ENCODE data around the gene TLCD5.

Gene TLCD5

DNA sequence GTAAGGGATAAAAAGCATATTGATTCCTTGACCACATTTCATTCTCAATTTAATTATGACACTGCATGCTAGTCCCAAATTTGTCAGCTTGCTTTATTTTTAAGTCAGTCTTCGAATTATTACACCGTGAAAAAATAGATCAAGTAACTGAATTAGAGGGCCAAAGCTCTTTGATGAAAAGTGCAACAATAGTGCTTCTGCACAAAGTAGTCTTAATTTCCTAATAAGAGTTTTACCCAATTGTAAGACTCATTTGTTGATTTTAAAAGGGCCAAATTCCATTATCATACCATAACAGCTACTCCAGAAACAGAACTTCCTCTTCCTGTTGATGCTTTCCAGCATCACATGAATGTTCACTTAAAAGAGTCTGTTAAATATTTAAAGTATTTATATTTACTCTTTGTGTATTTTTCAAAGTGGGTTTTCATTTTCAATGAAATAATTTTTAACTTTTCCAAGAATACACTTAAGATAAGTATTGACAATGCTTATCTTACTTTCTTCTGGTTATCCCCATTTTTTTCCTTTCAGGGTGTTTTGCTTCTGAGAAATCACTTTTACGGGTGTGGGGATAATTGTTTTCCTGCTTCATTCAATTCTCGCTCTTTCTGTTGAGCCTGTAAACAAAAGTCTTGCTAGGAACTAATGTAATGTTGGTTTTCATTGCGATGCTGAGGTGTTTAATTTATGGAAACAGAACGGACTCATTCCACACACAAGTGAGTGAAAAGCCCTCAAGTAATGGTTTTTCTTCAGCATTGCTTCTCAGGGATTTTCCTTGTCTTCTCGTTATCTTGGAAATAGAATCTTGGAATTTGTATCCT lies 13.2 kb downstream of the TLCD5 start:
- DNase-seq: no peak

DNA sequence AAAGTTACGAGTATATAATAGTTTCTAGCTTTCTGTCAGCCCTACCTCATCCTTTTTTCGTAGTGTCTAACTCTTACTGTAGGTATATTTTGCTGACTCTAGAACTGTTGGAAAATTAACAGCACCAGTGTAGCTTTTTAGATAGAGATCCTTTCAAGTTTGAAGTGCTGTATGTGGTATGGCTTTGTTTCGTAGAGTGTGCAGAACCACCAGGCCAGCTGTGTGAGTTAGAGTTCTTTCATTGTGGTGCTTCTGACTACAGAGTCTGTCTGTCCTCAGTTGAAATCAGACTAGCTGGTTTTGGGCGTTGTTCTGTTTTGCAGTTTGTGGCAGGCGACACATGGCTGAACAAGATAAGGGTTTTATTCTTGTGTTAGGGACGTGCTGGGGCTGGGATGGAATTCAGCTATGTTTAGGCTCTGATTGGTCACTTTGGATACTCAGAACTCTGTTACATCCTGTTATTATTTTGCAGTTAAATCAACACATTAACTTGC lies 14.3 kb downstream of the TLCD5 start:
- peak; percentile 40 for DNase-seq

DNA sequence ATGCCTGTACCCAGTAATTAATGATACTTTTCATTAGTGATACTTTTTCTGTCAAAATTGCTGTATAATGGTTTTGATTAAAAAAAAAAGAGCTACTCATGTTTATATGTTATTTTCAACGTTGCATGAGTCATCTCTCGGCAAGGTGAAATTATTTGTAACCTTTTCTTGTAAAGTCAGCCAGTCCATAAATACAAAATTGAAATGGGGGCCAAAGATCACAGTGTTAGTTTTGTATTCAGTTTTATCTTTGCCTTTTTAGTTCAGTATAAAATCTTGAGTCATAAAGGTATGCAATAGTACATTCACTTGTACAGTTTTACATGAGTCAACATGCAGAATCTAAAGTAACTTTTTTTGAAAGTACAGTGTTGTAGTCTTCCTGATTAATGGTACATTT lies 15.4 kb downstream of the TLCD5 start:
- DNase-seq: no peak

DNA sequence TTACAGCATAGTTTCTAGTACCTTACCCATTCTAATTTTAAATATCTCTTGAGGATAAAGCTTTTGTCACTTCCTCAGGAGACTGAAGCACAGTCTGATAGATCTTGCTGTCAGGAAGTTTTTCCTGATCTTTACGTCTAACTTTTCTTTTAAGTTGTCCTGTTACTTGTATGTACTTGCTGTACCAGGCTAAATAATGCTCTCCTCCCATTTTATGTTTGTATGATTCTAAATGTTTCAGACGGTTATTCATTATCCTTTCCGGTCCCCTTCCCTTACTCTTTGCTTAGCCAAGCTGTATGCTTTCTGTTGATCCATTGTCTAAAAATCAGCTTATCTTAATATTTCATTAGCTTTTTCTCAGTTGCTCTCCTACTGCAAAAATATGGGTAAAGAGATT lies 17.1 kb downstream of the TLCD5 start:
- DNase-seq: no peak

DNA sequence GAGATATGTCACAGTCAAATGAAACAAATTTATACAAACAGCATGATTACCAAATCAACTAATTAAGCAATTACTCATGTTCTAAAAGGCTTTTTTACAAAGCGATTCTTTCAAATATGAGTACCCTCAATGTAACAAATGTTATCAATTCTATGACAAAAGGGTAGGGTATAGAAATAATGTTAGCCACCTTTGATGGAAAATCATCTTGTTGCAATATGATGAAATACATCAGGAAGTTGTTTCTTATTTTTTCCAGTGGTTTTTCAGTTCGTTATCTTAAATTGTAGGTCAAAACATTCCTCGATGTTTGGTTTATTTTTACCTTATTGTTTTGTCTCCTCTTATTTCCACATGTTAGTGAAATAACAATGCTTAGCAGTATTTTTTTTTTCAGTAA lies 17.6 kb downstream of the TLCD5 start:
- no peak for DNase-seq

DNA sequence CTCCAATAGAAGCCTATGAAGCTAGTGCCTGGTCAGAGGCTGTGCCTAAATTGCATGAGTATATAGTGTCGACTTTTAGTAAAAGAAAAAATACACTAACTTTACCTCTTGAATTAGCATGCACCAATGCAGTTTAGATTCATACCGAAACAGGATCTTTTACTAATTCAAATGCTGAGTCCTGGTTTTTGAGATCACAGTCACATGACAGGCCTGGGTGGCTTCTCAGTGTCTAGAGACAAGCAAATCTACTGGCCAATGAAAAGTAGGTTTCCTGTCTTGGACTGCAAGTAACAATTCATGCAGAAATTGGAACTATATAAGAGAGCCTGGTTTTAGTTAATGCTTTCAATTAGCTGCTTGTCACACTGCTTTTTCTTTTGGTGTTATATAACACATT lies 18.3 kb downstream of the TLCD5 start:
- DNase-seq: no peak

DNA sequence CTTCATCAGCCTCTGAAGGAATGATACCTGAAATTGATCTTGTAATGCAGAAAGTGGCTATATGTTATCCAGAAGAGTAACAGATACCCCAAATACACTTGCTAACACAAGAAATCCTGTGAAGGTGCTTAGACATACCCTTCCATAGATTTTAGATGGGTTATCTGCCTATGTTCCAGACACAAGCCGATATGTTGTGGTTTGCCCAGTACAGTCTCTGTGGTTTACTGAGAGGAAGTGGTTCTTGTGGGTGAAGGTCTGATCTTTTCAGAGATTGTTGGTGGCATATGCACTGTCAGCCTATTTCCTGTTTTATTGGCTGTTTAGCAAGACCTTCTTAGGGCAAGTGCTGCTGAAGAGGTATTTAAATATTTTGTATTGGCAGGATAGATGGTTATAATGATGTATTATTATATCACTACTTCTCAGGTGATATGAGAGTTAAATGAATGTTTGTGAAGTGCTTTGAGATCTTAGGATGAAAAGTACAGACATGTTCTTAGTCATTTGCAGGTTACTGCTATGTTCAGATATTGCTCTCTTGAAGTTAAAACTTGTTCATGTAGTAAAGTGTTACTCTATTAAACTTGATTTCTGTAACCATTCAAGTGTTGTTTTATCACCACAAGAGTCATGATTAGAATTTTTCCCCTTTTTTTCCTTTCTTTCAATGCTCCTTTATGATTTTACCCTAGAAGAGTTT lies 19.4 kb downstream of the TLCD5 start:
- no peak for DNase-seq

DNA sequence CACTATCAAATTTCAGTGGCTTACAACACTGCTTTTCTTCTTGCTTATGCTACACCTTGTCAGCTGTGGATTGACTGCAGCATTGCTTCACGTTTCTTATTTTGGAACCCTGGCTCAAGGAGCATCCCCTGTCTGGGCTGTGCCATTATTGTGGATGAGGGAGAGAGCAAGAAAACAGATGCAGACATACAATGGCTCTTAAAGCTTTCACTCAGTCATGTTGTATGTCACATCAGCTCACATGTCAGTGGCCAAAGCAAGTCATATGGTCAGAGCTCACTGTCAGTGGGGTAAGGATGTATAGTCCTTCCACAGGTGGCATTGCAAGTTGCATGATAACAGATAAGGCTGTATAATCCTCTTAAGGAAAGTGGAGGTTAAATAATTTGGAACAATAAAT lies 21.1 kb downstream of the TLCD5 start:
- no peak for DNase-seq

DNA sequence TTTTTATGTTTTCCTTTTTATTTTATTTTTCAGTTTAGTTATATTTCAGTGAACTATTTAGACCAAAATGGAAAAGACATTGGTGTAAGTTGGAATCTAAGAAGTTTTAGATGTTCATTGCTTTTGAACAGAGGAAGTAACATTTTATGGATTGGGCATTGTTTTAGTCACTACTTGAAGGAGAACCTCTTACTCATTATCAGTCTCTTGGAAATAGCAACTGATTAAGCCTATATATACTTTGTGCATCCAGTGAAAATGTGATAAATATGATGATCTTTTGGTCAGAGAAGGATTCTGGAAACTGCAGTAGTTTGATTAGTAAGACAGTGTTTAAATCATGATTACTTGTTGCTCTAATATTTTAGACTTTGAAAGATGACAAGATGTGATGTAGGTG lies 25.5 kb downstream of the TLCD5 start:
- no peak for DNase-seq

DNA sequence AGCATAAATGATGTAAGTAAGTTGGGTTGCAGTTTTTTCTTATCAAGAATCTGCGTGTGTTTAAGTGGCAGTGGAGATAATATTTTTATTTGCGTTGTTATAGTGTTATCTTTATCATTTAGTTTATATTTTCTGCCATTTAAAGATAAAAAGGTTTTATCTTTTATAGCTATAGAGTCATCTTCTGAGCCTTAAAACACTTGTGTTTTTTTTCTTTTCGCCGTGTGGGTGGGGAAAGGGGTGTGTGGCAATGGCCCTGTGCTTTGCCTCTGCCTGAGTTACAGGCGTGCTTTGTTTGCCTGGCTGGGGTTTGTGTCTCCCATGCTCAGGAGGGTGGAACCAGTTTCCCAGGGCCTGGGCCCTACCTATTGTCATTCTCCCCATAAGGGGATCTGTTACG lies 27.3 kb downstream of the TLCD5 start:
- DNase-seq: no peak

DNA sequence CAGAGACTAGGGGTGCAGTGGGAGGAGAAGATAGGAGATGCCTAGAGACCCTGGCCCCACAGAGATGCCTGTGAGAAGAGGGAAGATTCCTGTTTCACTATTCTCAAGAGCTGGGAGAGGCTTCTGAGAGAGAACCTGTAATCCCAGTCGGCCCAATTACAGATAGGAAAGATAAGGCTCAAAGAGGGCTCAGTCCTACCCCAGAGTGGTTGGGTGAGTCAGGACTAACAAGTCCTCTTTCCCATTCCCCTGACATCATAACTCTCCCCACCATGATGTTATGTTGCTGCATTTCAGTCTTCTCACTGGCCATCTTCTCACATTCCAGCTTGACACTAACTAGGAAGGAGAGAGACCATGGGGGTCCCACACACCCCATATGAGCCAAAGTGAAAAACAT lies 29.0 kb downstream of the TLCD5 start:
- DNase-seq: no peak

DNA sequence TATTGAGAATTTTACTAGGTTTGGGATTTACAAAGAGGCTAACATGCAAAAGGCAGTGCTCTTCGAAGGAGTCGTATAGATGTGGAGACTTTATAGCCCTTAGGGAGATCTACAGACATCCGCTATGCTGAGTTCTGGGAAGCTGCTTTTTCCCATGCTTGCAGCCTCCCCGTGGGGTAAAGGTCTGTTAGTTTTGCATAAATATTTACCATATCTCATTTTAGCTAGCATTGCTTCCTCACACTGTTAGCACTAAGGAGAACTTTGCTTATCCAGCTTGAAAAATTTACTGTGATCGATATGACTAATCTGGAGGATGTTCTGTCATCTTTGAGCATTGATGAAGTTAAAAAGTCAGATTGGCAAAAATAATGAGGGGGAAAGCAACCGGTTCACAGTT lies 29.7 kb downstream of the TLCD5 start:
- DNase-seq: no peak

DNA sequence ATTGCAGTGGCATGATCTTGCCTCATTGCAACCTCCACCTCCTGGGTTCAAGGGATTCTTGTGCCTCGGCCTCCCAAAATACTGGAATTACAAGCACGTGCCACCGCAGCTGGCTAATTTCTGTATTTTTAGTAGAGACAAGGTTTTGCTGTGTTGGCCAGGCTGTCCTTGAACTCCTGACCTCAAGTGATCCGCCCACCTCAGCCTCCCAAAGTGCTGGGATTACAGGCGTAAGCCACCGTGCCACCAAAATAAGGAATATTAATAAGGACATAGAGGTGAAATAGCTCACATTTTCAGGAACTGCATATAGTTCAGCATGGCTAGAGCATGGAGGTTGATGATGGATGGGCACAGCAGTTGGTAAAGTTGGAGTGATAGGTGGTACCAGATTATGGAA lies 32.5 kb downstream of the TLCD5 start:
- no peak for DNase-seq

DNA sequence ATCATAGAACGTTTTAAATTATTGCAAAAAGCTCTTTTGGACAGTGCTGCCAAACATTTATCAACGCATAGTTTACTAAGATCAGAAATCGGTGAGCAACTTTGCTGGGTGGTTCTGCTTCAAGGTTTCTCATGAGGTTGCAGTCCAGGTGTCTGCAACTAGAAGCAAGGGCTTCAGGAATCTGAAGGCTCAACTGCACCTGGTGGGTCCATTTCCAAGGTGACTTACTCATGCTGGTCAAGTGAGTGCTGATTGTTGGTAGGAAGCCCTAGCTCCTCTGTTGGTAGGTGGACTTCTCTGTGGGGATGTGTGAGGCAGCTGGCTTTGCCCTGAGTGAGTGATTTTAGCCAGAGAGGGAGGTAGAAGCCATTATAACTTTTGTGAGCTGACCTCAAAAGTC lies 33.6 kb downstream of the TLCD5 start:
- DNase-seq: no peak

DNA sequence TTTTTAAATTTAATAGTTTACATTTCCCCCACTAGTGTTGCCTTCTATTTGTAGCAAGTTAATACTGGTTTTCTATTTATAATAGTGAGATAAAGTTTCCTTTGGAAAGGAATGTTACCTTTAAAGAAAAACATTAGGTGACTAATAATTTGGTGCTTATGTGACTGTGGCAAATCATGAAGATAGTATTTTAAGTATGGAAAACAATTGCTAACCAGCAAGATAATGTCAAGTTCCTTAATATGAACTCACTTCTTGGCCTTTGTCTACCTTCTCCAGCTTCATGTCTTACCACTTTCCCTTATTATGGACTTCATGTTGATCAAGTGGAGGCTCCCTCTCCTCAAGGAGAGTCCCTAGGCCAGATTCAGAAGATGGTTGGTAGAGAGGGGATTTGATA lies 38.3 kb downstream of the TLCD5 start:
- no peak for DNase-seq

DNA sequence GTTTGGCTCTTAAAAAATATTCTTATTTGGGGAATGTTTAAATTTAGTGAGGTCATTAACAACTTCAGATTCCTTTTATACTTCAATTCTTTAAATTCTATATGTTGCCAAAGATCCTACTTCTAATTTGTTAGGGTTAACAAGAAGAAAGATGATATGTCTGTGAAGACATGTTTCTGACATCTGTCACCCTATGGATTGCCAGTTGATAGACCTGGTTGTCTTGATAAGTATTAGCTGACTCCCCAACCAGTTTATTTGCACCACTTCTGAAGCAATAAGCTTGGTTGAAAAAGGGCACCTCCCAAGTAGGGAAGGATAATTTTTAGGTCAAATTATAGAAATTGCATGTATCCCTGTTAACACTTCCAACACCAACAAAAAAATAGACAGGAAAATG lies 40.4 kb downstream of the TLCD5 start:
- no peak for DNase-seq

DNA sequence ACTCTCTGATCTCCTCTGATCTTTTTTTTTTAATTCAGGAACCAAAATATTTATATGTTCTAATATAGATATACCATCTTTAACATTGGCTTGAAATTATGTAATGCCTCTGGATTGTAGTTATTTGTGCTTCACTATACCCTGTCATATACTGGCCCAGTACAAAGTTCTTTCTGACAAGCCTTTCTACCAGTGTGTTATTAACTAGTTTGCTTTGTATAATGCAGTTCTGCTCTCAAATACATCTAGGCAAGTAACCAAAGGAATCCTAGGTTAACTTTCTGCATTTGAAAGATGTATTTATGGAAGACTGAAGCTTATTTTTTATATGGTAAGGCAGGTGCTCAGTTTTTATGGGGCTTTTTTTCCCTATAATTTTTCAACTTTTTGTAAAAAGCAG lies 47.2 kb downstream of the TLCD5 start:
- DNase-seq: no peak

DNA sequence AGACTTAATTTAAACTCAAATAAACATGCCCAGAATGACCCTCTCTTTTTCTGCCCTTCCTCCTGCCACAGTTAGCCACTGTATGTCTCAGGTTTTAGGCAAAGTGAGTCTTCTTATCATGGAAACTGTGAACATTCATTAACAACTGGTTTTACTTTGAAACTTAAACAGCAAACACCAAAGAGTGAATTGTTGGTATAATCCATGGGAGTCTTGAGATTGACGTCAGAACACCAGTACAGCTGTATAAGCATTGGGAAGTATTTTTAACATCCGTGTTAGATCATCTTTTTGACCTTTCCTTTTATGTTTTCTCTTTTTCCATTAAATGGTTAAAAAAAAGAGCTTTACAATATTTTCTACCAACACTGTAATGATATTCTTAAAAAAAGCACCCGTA lies 50.0 kb downstream of the TLCD5 start:
- no peak for DNase-seq

DNA sequence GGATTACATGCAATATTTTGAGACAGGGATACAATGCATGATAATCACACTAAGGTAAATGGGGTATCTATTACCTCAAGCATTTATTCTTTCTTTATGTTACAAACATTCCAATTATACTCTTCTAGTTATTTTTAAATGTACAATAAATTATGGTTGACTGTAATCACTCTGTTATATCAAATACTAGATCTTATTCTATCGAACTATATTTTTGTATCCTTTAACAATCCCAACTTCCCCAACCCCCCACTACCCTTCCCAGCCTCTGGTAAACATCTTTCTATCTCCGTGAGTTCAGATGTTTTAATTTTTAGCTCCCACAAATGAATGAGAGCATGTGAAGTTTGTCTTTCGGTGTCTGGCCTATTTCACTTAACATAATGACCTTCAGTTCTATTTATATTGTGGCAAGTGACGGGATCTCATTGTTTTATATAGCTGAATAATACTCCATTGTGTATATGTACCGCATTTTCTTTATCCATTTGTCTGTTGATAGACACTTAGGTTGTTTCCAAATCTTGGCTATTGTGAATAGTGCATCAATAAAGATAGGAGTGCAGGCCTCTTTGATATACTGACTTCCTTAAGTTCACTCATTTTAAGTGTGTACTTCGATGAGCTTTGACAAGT lies 51.6 kb downstream of the TLCD5 start:
- no peak for DNase-seq

DNA sequence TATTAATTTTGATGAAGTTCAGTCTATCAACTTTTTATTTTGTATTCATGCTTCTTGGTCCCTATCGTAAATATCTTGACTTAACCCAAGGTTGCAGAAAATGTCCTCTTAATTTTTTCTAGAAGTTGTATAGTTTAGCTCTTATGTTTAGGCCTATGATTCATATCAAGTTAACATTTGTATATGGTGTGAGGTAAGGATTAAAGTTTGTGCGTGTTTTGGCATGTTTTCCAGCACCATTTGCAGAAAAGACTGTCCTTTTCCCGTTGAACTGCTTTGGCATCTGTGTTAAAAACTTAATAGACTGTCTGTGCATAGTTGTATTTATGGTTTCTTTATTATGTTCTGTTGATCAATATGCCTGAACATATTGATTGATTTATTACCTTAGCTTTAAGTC lies 53.4 kb downstream of the TLCD5 start:
- no peak for DNase-seq

DNA sequence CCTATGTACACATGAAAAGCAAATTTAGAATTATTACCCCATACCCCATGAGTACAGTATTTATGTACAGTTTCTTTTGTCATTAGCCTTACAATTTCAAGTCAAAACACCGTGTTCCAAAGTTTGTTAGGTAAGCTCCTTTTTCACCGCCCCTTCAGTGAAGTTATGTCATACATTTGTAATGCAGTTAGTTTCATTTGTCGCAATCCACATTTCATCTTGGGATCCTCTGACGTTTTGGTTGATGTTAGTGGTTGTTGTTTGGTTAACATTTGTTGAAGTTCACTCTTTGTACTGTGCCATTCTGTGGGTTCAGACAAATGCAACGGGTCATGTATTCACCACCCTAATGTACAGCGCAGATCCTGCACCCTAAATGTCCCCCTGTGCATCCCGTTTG lies 56.3 kb downstream of the TLCD5 start:
- no peak for DNase-seq

Data from right hindlimb (tissue), 1 donor.